Right atrium auricular region (tissue), 2 donors: ENCODE results near the gene TATDN3. TPM values are rescaled to one million over a fixed set of nuclear protein-coding genes. Genes with fewer than 3 reads are reported as not detected.

Source experiments
- DNase-seq: peaks from one replicate; pipeline ENCODE4 v3.0.0-alpha.2; 2019; ENCODE audit warnings: low spot score
- H3K27ac ChIP-seq, 2 donors: fragments of 200-600 bp; sonication (generic); 1 replicate in 1 of 2; 2 replicates in 1 of 2; pipeline ENCODE4 v1.5.1; 2016 to 2019
- H3K27me3 ChIP-seq, 2 donors: fragments of 200-600 bp; sonication (generic); one replicate each; pipeline versions ENCODE4 v1.5.1 to v1.6.0; 2017 to 2019
- H3K36me3 ChIP-seq: fragments of 200-600 bp; sonication (generic); one replicate; pipeline ENCODE4 v1.5.1; 2016
- H3K4me1 ChIP-seq, 2 donors: fragments of 200-600 bp; sonication (generic); one replicate each; pipeline versions ENCODE4 v1.5.1 to v1.6.0; 2017 to 2019
- H3K4me3 ChIP-seq, 2 donors: fragments of 200-600 bp; sonication (generic); 1 replicate in 1 of 2; 2 replicates in 1 of 2; pipeline ENCODE4 v1.5.1; 2017 to 2019; ENCODE audit warnings: mild to moderate bottlenecking in 1 of 2, moderate library complexity in 1 of 2
- H3K9me3 ChIP-seq, 2 donors: fragments of 200-600 bp; sonication (generic); one replicate each; pipeline ENCODE4 v1.5.1; 2019
- total RNA-seq, 2 donors: library from RNA; depleted of rRNA; stranded (reverse); fragments of >200 nt; gene quantifications; one replicate each; pipeline ENCODE4 v1.1.0, GENCODE V29; 2016
- TF ChIP-seq, protein P1 (sequence below), 2 donors: fragments of 200-600 bp; sonication (generic); IDR thresholded peaks; one replicate each; pipeline ENCODE4 v1.5.1; 2019; ENCODE audit warnings: antibody characterized with exemption in 2 of 2

TATDN3 gene, protein sequence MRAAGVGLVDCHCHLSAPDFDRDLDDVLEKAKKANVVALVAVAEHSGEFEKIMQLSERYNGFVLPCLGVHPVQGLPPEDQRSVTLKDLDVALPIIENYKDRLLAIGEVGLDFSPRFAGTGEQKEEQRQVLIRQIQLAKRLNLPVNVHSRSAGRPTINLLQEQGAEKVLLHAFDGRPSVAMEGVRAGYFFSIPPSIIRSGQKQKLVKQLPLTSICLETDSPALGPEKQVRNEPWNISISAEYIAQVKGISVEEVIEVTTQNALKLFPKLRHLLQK
- 10 to 100 TPM; 12.6 to 39.6 TPM for total RNA-seq

DNA sequence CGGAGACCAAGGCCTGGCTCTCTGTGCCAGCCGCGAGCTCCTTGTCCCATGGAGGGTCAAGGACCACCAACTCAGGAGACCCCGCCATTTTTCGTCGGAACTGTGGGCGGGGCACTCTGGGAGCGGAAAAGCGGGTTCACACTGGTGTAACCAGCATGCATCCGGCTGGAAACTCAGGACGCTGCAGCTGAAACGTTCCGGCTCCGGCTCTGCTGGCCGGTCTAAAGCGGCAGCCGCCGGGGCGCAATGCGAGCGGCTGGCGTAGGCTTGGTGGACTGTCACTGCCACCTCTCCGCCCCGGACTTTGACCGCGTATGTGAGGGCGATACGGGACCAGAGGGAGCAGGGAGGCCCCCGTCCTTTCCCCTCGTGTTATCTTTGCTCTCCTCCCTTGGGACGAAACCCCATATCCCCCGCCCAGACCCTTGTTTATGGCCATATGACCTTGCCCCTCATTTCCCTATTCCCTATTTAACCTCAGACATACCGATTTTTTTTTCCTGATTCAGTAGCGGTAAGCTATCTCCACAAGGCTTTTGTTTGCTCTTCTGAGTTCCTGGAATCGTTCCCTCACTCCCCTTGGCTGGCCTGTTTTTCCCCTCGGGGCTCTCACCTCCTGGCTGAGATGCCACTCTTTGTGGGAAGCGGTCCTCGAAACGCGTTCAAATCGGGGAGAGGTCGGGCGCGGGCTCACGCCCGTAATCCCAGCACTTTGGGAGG, at the start of gene TATDN3, which contains the start of gene NSL1:
TATDN3 (plus strand) TSS at position 219 of the 720 bp plus-strand sequence; CDS start at position 247, 28 bp downstream.
NSL1 (minus strand) TSS at position 102 of the 720 bp plus-strand sequence; CDS start at position 88, 14 bp downstream.
- Histone ChIP-seq H3K4me3 (peak within 1 kb of the TSS; percentile 75 to 96), H3K36me3 (peaks cover 5% of the 10 kb centered on the region), H3K9me3 (no peaks in the 10 kb centered on the region), H3K27me3 (no peaks in the 10 kb centered on the region), H3K27ac (peak within 1 kb of the TSS; percentile 96 to 98), H3K4me1 (peaks cover 0 to 27% of the 10 kb centered on the region in 2 donors)
- TF ChIP-seq, protein P1, sequence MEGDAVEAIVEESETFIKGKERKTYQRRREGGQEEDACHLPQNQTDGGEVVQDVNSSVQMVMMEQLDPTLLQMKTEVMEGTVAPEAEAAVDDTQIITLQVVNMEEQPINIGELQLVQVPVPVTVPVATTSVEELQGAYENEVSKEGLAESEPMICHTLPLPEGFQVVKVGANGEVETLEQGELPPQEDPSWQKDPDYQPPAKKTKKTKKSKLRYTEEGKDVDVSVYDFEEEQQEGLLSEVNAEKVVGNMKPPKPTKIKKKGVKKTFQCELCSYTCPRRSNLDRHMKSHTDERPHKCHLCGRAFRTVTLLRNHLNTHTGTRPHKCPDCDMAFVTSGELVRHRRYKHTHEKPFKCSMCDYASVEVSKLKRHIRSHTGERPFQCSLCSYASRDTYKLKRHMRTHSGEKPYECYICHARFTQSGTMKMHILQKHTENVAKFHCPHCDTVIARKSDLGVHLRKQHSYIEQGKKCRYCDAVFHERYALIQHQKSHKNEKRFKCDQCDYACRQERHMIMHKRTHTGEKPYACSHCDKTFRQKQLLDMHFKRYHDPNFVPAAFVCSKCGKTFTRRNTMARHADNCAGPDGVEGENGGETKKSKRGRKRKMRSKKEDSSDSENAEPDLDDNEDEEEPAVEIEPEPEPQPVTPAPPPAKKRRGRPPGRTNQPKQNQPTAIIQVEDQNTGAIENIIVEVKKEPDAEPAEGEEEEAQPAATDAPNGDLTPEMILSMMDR (IDR thresholded peaks at IDR 0.05), result no peak
- DNase-seq, result peak; percentile 91

DNA sequence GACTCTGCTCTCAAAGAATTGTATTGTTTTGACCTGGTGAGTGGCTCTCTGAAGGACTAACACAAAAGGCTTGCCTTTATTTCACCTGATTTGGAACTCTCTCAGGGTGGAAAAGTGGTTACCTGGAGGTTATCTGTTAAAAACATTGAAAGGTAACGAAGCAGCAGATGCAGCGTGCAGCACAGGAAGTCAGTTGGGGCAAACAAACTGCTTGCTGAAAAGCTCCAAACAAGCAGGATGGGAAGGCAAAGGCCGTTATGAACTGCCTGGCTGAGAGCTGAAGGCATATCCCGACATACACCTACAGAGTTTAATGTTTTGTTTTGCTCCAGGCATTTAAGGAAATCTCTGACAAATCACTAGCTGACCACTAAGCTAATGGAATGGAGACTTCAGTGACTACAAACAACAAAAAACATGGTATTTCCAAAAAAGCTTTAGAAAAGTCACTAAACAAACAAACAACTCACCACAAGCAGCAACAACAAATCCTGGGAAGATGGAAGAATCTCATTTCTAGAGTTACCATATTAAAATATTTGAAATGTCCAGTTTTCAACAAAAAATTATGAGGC, 47.7 kb upstream of the TATDN3 start:
- Histone ChIP-seq H3K4me3 (no peak overlapping the region), H3K36me3 (no peaks in the 10 kb centered on the region), H3K9me3 (no peaks in the 10 kb centered on the region), H3K27ac (no peak overlapping the region), H3K27me3 (no peaks in the 10 kb centered on the region), H3K4me1 (no peaks in the 10 kb centered on the region)
- DNase-seq, result no peak
- TF ChIP-seq, protein P1 (IDR thresholded peaks at IDR 0.05), result no peak

DNA sequence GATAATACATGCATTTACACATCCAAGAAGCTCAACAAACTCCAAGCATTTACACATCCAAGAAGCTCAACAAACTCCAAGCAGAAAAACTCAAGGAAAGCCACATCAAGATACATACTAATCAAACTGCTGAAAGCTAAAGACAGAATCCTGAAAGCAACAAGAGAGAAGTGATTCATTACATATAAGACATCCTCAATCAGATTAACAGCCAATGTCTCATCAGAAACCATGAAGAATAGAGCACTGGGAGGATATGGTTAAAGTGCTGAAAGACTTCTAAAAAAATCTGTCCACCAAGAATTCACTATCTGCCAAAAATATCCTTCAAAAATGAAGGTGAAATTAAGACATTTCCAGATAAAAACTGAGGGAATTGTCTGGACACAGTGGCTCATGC, 46.4 kb upstream of the TATDN3 start:
- H3K4me1 ChIP-seq, result peaks cover 0 to 8% of the 10 kb centered on the region in 2 donors
- H3K27me3 ChIP-seq, result no peaks in the 10 kb centered on the region
- DNase-seq, result no peak
- no peaks in the 10 kb centered on the region for H3K36me3 ChIP-seq
- TF ChIP-seq, protein P1 (IDR thresholded peaks at IDR 0.05), result no peak
- no peak overlapping the region for H3K4me3 ChIP-seq
- no peaks in the 10 kb centered on the region for H3K9me3 ChIP-seq
- no peak overlapping the region for H3K27ac ChIP-seq

DNA sequence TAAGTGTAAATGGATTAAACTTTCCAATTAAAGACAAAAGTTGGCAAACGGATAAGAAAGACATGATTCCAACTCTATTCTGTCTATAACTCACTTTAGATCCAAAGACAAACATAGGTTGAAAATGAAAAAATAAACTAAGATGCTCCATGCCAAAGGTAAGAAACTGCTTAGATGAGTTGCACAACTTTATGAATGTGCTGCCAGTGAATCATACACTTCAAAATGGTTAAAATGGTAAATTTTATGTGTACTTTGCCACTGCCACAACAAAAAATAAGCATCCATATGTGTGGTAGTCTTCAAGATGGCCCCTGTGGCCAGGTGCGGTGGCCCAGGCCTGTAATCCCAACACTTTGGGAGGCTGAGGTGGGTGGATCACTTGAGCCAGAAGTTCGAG, 45.1 kb upstream of the TATDN3 start:
- TF ChIP-seq, protein P1 (IDR thresholded peaks at IDR 0.05), result no peak
- Histone ChIP-seq H3K4me1 (peaks cover 0 to 8% of the 10 kb centered on the region in 2 donors), H3K9me3 (no peaks in the 10 kb centered on the region), H3K4me3 (no peak overlapping the region), H3K36me3 (no peaks in the 10 kb centered on the region), H3K27me3 (no peaks in the 10 kb centered on the region), H3K27ac (no peak overlapping the region)
- DNase-seq, result no peak

DNA sequence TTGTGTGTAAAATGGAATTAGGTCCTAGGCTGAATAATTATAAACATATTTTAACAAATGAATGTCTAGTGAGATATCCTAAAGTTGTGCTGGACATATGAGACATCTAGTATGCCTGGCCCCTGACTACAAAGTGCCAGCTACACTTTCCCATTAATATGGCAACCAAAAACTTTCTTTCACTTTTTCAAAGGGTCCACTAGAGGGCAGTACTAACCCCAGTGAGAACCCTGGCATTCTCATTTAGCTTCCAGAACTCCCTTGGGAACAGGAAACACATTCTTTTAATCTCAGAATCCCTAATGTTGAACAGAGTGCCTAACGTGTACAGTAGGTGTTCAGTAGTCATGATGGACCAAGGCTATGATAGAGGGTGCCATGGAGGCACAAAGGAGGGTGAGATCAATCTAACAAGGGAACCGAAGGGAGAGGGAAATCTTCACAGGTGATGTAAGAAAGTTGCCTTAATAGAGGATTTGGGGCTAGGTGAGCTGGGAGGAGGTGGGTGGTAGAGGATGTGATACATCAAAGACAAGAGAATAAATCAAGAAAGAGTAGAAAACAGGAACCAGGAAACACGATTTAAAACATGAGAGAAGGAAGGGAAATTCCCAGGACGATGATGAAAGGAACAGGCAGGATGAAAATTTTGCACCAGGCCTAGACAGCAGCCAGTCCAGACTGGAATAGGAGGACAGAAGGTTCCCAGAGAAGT, 41.7 kb upstream of the TATDN3 start:
- Histone ChIP-seq H3K9me3 (no peaks in the 10 kb centered on the region), H3K4me1 (peaks cover 0 to 14% of the 10 kb centered on the region in 2 donors), H3K27ac (no peak overlapping the region), H3K4me3 (no peak overlapping the region), H3K36me3 (no peaks in the 10 kb centered on the region), H3K27me3 (no peaks in the 10 kb centered on the region)
- TF ChIP-seq, protein P1 (IDR thresholded peaks at IDR 0.05), result peak; percentile 32 to 74
- no peak for DNase-seq
